ENCODE results near the gene IFT81. TPM values are rescaled to one million over a fixed set of nuclear protein-coding genes. Genes with fewer than 3 reads are reported as not detected.
"Not testable (repeated sequence)": the region's sequence is repeated elsewhere in the genome, so short reads cannot be mapped to it uniquely, and the experiment has no call there.

The IFT81 gene
- total and polyA plus RNA-seq, 7 experiments from 2014 or later = 0.66 to 1.3 (median 1.0) TPM

GRCh38 chr12:110112335-110112660, 11.9 kb upstream of the IFT81 start:
- intact Hi-C loops (cut with micrococcal nuclease) = no loop called here

GRCh38 chr12:110114528-110114937, 9.6 kb upstream of the IFT81 start:
- Histone ChIP-seq H3K4me1 (ENCODE audit: control insufficient read depth in 2 of 2, insufficient read depth in 2 of 2, low read length in 2 of 2) (no peaks in the 10 kb centered on the region), H3K4me3 (ENCODE audit: low read length) (no peak overlapping the region), H3K27ac (ENCODE audit: low read depth, low read length) (no peak overlapping the region), H3K9me3 (ENCODE audit: control insufficient read depth in 2 of 3, low read length in 3 of 3) (no peaks in the 10 kb centered on the region), H3K36me3 (ENCODE audit: control insufficient read depth in 2 of 3, insufficient read depth in 3 of 3, low read length in 3 of 3) (no peaks in the 10 kb centered on the region), H3K27me3 (ENCODE audit: control insufficient read depth in 2 of 2, insufficient read depth in 2 of 2, low read length in 2 of 2) (no peaks in the 10 kb centered on the region)
- intact Hi-C loops (cut with micrococcal nuclease) = no loop called here
- Mint-ChIP-seq H3K27ac (no peak overlapping the region), H3K4me3 (no peak overlapping the region), H3K36me3 (no peaks in the 10 kb centered on the region), H3K4me1 (no peaks in the 10 kb centered on the region), H3K9me3 (no peaks in the 10 kb centered on the region), H3K27me3 (peaks cover 0 to 18% (median 0%) of the 10 kb centered on the region in 5 donors)
- ChIA-PET CTCF (no interaction called here), POLR2A (no interaction called here)
- no peak for DNase-seq
- ATAC-seq = no peak

More at GRCh38 chr12:110112335-110112660, 11.9 kb upstream of the IFT81 start:
- CTCF ChIA-PET = interaction anchor here (0.6 kb wide), 1 partner anchor 73 kb away, joined by 4 read pairs; no protein-coding TSS in a partner anchor
- H3K27me3 Mint-ChIP-seq = peaks cover 0 to 8% (median 0%) of the 10 kb centered on the region in 5 donors
- ATAC-seq (no peak), DNase-seq (no peak)
- no peaks in the 10 kb centered on the region for H3K9me3 ChIP-seq (ENCODE audit: control insufficient read depth in 2 of 3, low read length in 3 of 3)
- H3K27ac ChIP-seq (ENCODE audit: low read depth, low read length) = no peak overlapping the region
- H3K4me1 ChIP-seq (ENCODE audit: control insufficient read depth in 2 of 2, insufficient read depth in 2 of 2, low read length in 2 of 2) = no peaks in the 10 kb centered on the region
- H3K27me3 ChIP-seq (ENCODE audit: control insufficient read depth in 2 of 2, insufficient read depth in 2 of 2, low read length in 2 of 2) = no peaks in the 10 kb centered on the region
- H3K4me3 Mint-ChIP-seq = no peak overlapping the region
- no peaks in the 10 kb centered on the region for H3K36me3 ChIP-seq (ENCODE audit: control insufficient read depth in 2 of 3, insufficient read depth in 3 of 3, low read length in 3 of 3)
- H3K4me3 ChIP-seq (ENCODE audit: low read length) = no peak overlapping the region
- H3K4me1 Mint-ChIP-seq = peaks cover 0 to 2% (median 0%) of the 10 kb centered on the region in 7 donors
- POLR2A ChIA-PET = no interaction called here
- no peaks in the 10 kb centered on the region for H3K36me3 Mint-ChIP-seq
- no peak overlapping the region for H3K27ac Mint-ChIP-seq
- H3K9me3 Mint-ChIP-seq = no peaks in the 10 kb centered on the region

- ATAC-seq = no peak
- no peak overlapping the region for H3K4me3 Mint-ChIP-seq
- ChIA-PET CTCF (no interaction called here), POLR2A (no interaction called here)
- Histone ChIP-seq H3K27me3 (ENCODE audit: control insufficient read depth in 2 of 2, insufficient read depth in 2 of 2, low read length in 2 of 2) (no peaks in the 10 kb centered on the region), H3K4me1 (ENCODE audit: control insufficient read depth in 2 of 2, insufficient read depth in 2 of 2, low read length in 2 of 2) (no peaks in the 10 kb centered on the region), H3K4me3 (ENCODE audit: low read length) (no peak overlapping the region), H3K27ac (ENCODE audit: low read depth, low read length) (no peak overlapping the region), H3K36me3 (ENCODE audit: control insufficient read depth in 2 of 3, insufficient read depth in 3 of 3, low read length in 3 of 3) (no peaks in the 10 kb centered on the region), H3K9me3 (ENCODE audit: control insufficient read depth in 2 of 3, low read length in 3 of 3) (no peaks in the 10 kb centered on the region)
- no peaks in the 10 kb centered on the region for H3K4me1 Mint-ChIP-seq
- intact Hi-C loops (cut with micrococcal nuclease) = no loop called here
- no peaks in the 10 kb centered on the region for H3K36me3 Mint-ChIP-seq
- DNase-seq = no peak
- no peak overlapping the region for H3K27ac Mint-ChIP-seq
- peaks cover 0 to 26% (median 0%) of the 10 kb centered on the region in 5 donors for H3K27me3 Mint-ChIP-seq
- no peaks in the 10 kb centered on the region for H3K9me3 Mint-ChIP-seq
Observed at GRCh38 chr12:110115675-110116074, 8.5 kb upstream of the IFT81 start.

- intact Hi-C loops (cut with micrococcal nuclease) = no loop called here
- H3K27ac Mint-ChIP-seq = no peak overlapping the region
Observed at GRCh38 chr12:110116623-110117022, 7.5 kb upstream of the IFT81 start.

GRCh38 chr12:110117210-110117609, 6.9 kb upstream of the IFT81 start:
- intact Hi-C loops (cut with micrococcal nuclease); H3K4me3 Mint-ChIP-seq; H3K4me3 ChIP-seq (ENCODE audit: low read length); H3K27me3 ChIP-seq (ENCODE audit: control insufficient read depth in 2 of 2, insufficient read depth in 2 of 2, low read length in 2 of 2); H3K4me1 ChIP-seq (ENCODE audit: control insufficient read depth in 2 of 2, insufficient read depth in 2 of 2, low read length in 2 of 2); ATAC-seq; H3K36me3 ChIP-seq (ENCODE audit: control insufficient read depth in 2 of 3, insufficient read depth in 3 of 3, low read length in 3 of 3); H3K36me3 Mint-ChIP-seq; H3K9me3 Mint-ChIP-seq; H3K4me1 Mint-ChIP-seq; CTCF ChIA-PET; H3K27ac ChIP-seq (ENCODE audit: low read depth, low read length); POLR2A ChIA-PET; H3K9me3 ChIP-seq (ENCODE audit: control insufficient read depth in 2 of 3, low read length in 3 of 3); H3K27ac Mint-ChIP-seq; DNase-seq: not testable (repeated sequence)
- H3K27me3 Mint-ChIP-seq = peaks cover 0 to 36% (median 0%) of the 10 kb centered on the region in 5 donors

More at GRCh38 chr12:110116623-110117022, 7.5 kb upstream of the IFT81 start:
- H3K27ac ChIP-seq (ENCODE audit: low read depth, low read length) = no peak overlapping the region
- DNase-seq (no peak), ATAC-seq (no peak)
- H3K36me3 Mint-ChIP-seq = no peaks in the 10 kb centered on the region
- H3K27me3 ChIP-seq (ENCODE audit: control insufficient read depth in 2 of 2, insufficient read depth in 2 of 2, low read length in 2 of 2) = no peaks in the 10 kb centered on the region
- no peak overlapping the region for H3K4me3 ChIP-seq (ENCODE audit: low read length)
- no peak overlapping the region for H3K4me3 Mint-ChIP-seq
- H3K9me3 Mint-ChIP-seq = no peaks in the 10 kb centered on the region
- H3K36me3 ChIP-seq (ENCODE audit: control insufficient read depth in 2 of 3, insufficient read depth in 3 of 3, low read length in 3 of 3) = no peaks in the 10 kb centered on the region
- CTCF ChIA-PET = no interaction called here
- POLR2A ChIA-PET = no interaction called here
- H3K4me1 Mint-ChIP-seq = peaks cover 0 to 2% (median 0%) of the 10 kb centered on the region in 7 donors
- no peaks in the 10 kb centered on the region for H3K4me1 ChIP-seq (ENCODE audit: control insufficient read depth in 2 of 2, insufficient read depth in 2 of 2, low read length in 2 of 2)
- no peaks in the 10 kb centered on the region for H3K9me3 ChIP-seq (ENCODE audit: control insufficient read depth in 2 of 3, low read length in 3 of 3)
- H3K27me3 Mint-ChIP-seq = peaks cover 0 to 34% (median 0%) of the 10 kb centered on the region in 5 donors

DNA sequence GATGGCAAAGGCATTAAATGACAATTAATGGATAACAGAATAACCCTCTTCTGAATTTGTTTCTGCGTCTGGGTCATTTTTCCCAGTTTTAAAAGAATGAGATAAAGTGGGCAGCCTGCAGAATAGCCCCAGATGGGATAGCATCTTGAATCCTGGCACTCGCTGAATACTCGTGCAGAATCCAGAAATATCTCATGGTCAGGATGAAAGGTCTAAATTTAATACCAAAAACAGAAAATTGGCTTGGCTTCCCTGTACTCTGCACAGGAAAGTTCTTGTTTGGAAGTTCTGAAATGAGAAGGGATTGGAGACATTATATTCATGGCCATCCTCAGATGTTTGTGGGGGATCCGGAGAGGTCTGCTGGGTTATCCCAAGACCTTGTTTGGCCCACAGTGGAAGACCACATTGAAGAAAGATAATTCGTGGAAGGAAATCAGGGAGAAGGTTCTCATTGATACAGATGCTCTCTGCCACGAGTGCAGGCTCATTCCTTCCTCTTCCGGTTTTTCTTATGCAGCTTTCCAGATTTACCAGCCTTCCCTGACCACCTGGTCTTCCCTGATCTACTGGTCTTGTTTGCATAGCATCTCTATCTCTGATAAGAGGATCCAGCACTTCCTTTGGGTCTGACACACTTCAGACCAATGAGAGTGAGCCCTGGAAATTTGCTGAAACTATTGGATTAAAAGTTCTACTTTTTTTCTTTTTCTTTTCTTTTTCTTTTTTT, 6.0 kb upstream of the IFT81 start:
- CTCF ChIA-PET = no interaction called here
- H3K4me1 Mint-ChIP-seq = peaks cover 0 to 3% (median 0%) of the 10 kb centered on the region in 7 donors
- POLR2A ChIA-PET = no interaction called here
- Histone ChIP-seq H3K27me3 (ENCODE audit: control insufficient read depth in 2 of 2, insufficient read depth in 2 of 2, low read length in 2 of 2) (no peaks in the 10 kb centered on the region), H3K9me3 (ENCODE audit: control insufficient read depth in 2 of 3, low read length in 3 of 3) (no peaks in the 10 kb centered on the region), H3K4me3 (ENCODE audit: low read length) (no peak overlapping the region), H3K4me1 (ENCODE audit: control insufficient read depth in 2 of 2, insufficient read depth in 2 of 2, low read length in 2 of 2) (no peaks in the 10 kb centered on the region), H3K36me3 (ENCODE audit: control insufficient read depth in 2 of 3, insufficient read depth in 3 of 3, low read length in 3 of 3) (no peaks in the 10 kb centered on the region), H3K27ac (ENCODE audit: low read depth, low read length) (no peak overlapping the region)
- H3K9me3 Mint-ChIP-seq = no peaks in the 10 kb centered on the region
- no peaks in the 10 kb centered on the region for H3K36me3 Mint-ChIP-seq
- H3K4me3 Mint-ChIP-seq = no peak overlapping the region
- H3K27ac Mint-ChIP-seq = no peak overlapping the region
- DNase-seq (no peak), ATAC-seq (no peak)
- H3K27me3 Mint-ChIP-seq = peaks cover 0 to 45% (median 0%) of the 10 kb centered on the region in 5 donors
- intact Hi-C loops (cut with micrococcal nuclease) = no loop called here

GRCh38 chr12:110122929-110123328, 1.2 kb upstream of the IFT81 start:
- CTCF ChIA-PET = interaction anchor here (1.2 kb wide), 1 partner anchor 308 kb away, joined by 4 read pairs; no protein-coding TSS in a partner anchor
- no peak overlapping the region for H3K4me3 ChIP-seq (ENCODE audit: low read length)
- H3K4me3 Mint-ChIP-seq = no peak overlapping the region
- POLR2A ChIA-PET = interaction anchor here (1.2 kb wide), 1 partner anchor 158 kb away, joined by 7 read pairs; the partner anchor contains the start of gene ATP2A2
- H3K9me3 ChIP-seq (ENCODE audit: control insufficient read depth in 2 of 3, low read length in 3 of 3) = no peaks in the 10 kb centered on the region
- H3K27ac Mint-ChIP-seq = no peak overlapping the region
- DNase-seq = no peak
- peaks cover 0 to 62% (median 0%) of the 10 kb centered on the region in 5 donors for H3K27me3 Mint-ChIP-seq
- H3K27me3 ChIP-seq (ENCODE audit: control insufficient read depth in 2 of 2, insufficient read depth in 2 of 2, low read length in 2 of 2) = no peaks in the 10 kb centered on the region
- peaks cover 4 to 5% of the 10 kb centered on the region in 2 donors for H3K4me1 ChIP-seq (ENCODE audit: control insufficient read depth in 2 of 2, insufficient read depth in 2 of 2, low read length in 2 of 2)
- peaks cover 0 to 3% (median 0%) of the 10 kb centered on the region in 3 experiments for H3K36me3 ChIP-seq (ENCODE audit: control insufficient read depth in 2 of 3, insufficient read depth in 3 of 3, low read length in 3 of 3)
- intact Hi-C loops (cut with micrococcal nuclease) = loop anchor here in 1 of 2 donors (10.0 kb wide), 2 partner anchors 462 to 1472 kb away; partner anchors contain the start of genes ATXN2 and PPTC7
- H3K36me3 Mint-ChIP-seq = no peaks in the 10 kb centered on the region
- no peaks in the 10 kb centered on the region for H3K9me3 Mint-ChIP-seq
- ATAC-seq = no peak
- H3K4me1 Mint-ChIP-seq = peaks cover 0 to 9% (median 8%) of the 10 kb centered on the region in 7 donors
- H3K27ac ChIP-seq (ENCODE audit: low read depth, low read length) = no peak overlapping the region

All from naive thymus-derived CD4-positive, alpha-beta T cell (primary cell).